GM21360 (cell line): ENCODE measurements around the gene SERINC2.
"Not testable (repeated sequence)": the region's sequence is repeated elsewhere in the genome, so short reads cannot be mapped to it uniquely, and the experiment has no call there.

Experiments used
- ATAC-seq: cut with Tn5 transposase; IDR thresholded peaks from one replicate; pipeline ENCODE4 v1.9.1; 2021; ENCODE audit warnings: mild to moderate bottlenecking, moderate library complexity; ENCODE audit not compliant: unreplicated experiment

The SERINC2 gene

DNA sequence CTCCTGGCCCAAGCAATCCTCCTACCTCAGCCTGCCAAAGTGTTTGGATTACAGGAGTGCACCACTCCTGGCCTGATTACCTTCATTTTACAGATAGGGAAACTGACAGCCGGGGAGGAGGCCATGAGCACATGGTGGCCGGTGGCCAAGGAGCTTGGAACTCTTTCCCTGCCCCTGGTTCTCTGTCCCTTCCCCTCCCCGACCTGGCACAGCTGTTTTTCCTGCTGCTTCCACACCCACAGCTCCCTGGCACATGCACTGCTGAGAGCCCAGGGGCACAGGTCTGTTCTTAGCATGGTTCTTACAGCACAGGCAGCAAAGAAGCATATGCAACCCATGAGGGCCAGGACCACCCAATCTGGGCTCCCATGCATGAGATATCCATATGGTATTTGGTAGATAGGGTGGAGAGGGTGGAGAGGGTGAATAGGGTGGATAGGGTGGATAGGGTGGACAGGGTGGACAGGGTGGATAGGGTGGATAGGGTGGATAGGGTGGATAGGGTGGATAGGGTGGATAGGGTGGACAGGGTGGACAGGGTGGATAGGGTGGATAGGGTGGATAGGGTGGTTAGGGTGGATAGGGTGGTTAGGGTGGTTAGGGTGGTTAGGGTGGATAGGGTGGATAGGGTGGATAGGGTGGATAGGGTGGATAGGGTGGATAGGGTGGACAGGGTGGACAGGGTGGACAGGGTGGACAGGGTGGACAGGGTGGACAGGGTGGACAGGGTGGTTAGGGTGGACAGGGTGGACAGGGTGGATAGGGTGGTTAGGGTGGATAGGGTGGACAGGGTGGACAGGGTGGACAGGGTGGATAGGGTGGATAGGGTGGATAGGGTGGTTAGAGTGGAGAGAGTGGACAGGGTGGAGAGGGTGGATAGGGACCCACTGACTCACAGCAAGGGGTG lies 18.6 kb downstream of the SERINC2 start:
- ATAC-seq = not testable (repeated sequence)

DNA sequence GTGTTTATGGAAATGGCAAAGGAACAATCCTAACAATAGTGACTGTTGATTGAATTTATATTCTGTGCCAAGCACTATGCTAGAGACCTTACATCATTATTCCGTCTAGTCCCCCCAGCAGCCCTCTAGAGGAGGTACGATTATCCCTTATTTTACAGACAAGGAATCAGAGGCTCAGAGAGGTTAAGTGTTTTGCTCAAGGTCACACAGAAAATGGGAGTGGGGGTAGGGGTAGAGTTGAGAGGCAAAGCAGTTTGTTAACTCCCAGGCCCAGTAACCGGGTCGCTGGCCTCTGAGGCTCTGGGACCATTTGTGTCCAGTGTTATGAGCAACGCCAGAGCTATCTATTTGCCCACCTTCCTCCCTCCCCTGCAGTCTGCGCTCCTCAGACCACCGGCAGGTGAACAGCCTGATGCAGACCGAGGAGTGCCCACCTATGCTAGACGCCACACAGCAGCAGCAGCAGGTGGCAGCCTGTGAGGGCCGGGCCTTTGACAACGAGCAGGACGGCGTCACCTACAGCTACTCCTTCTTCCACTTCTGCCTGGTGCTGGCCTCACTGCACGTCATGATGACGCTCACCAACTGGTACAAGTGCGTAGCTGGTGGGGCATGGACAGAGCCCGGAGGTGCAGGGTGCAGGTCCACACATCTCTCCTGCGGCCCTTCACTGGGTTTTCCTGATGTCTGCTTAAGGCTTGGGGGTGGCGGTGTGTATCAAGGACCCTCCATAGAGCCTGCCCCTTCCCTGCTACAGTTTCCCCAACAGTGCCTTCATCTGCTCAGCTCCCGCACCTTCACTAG lies 19.8 kb downstream of the SERINC2 start:
- no peak for ATAC-seq

DNA sequence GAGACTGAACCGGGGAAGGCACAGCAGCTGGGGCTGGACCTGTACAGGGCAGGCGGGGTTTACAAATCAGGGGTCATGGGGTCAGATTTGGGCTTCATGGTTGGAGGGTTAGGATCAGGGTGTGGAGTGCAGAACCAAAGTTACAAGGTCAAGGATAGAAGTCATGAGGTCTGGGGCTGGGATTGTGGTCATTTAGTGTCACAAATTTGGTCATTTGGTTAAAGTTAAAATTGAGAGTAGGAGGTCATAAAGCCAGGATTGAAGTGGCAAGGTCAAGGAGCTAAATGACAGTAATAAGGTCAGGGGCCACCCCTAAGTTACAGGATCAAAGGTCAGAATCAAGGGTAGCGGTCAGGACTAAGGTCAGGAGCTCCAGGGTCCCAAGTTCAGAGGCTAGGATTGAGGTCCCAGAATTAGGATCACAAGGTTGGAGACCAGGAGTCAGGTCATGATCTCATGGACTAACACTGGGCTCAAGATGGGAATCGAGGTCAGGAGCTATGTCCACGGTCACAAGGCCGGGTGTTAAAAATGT lies 20.4 kb downstream of the SERINC2 start:
- no peak for ATAC-seq

- no peak for ATAC-seq
Observed at GRCh38 chr1:31434101-31434871, 21.3 kb downstream of the SERINC2 start.

GRCh38 chr1:31434979-31435378 lies 22.0 kb downstream of the SERINC2 start:
- ATAC-seq = no peak

DNA sequence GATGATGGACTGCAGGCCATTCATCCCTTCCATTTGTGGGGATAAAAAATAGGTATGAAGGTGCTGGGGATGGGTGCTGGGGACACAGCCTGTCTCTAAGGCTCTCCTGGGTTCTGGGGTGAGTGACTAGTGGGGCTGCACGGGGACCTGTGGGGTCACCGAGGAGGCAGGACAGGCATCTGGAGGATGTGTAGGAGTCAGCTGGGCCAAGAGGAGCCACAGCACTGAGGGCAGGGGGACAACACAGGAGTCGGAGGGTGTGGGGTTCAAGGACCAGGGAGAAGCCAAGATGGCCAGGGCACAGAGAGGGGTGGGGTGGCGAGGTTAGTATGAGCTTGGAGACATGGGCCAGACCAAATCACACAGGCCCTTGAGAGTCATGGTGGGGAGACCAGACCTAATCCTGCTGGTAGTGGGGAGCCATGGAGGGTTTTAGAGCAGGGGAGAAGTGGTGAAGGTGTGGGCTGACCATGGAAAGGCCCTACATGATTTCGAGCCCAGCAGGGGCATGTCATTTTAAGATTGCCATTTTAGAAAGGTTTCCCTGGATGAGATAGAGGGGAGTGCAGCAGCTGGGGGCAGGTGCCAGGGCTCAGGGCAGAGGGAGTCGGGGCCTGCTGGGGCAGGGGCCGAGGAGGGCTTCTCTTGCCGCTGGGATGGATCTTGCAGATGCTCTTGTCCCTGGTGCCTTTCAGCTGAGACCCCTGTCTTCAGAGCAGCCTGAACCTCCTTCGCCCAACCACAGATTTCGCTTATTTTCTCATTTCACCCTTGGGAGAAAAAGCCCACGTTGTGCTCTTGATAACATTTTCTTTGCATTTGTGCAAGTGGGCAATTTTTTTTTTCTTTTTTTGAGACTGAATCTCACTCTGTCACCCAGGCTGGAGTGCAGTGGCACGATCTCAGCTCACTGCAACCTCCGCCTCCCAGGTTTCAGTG lies 22.7 kb downstream of the SERINC2 start:
- no peak for ATAC-seq

DNA sequence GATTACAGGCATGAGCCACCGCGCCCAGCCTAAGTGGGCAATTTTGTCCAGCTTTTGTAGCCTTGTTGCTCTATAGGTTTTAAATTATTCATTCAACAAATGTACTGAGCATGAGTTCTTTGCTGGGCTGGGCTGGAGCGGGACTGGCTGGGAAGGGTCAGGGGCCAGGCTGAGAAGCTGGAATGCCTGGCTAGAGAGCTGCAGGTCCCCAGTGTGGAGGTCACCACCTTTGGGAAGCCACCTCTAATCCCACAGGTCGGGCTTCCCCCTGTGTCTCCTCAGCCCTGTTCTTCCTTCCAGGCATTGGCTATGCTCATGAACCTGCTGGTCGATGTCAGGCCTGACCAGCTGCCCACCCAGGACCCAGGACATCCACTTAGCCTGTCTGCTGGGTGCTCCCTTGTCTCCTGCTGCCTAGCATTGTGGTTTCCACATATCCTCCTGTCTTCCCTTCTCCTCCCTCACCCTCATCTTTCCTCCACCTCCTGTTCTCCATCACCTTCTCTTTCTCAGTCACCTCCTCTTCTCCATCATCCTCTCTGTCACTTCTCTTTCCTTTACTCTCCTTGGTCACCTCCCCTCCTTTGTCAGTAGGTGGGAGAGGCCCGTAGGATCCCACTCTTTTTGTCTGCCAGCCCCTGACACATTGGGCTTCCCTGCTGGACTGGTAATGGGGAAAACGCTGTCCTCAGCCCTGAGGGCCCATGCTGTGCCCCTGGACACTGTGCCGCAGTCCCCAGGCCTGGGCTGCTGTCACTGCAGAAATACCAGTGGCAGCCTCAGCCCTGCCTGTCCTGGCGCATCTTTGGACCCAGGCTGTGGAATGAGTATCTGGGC lies 23.8 kb downstream of the SERINC2 start:
- ATAC-seq = no peak

- ATAC-seq = no peak
Observed at GRCh38 chr1:31437433-31438037, 24.5 kb downstream of the SERINC2 start.

- no peak for ATAC-seq
Observed at GRCh38 chr1:31439276-31439675, 26.3 kb downstream of the SERINC2 start.

GRCh38 chr1:31441073-31441472 lies 28.1 kb downstream of the SERINC2 start:
- no peak for ATAC-seq

DNA sequence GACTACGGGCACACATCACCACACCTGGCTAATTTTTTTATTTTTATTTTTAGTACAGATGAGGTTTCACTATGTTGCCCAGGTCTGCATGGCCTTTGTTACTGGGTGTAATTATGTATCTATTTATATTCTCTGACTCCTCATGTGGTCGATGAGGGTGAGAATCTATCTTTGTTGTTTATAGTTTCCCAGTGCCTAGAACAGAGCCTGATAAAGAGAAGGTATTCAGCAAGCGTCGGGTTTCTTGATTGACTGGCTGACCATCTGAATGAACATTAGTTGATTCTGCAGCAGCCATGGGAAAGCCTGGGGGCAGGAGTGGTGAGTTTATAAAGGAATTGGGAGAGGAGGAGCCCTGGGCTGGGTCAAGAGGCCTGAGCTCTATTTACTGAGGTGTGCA lies 28.5 kb downstream of the SERINC2 start:
- ATAC-seq = no peak

- ATAC-seq = no peak
Observed at GRCh38 chr1:31441970-31442647, 29.1 kb downstream of the SERINC2 start.

- no peak for ATAC-seq
Observed at GRCh38 chr1:31442648-31442994, 29.6 kb downstream of the SERINC2 start.

- ATAC-seq = no peak
Observed at GRCh38 chr1:31443673-31444072, 30.7 kb downstream of the SERINC2 start.

DNA sequence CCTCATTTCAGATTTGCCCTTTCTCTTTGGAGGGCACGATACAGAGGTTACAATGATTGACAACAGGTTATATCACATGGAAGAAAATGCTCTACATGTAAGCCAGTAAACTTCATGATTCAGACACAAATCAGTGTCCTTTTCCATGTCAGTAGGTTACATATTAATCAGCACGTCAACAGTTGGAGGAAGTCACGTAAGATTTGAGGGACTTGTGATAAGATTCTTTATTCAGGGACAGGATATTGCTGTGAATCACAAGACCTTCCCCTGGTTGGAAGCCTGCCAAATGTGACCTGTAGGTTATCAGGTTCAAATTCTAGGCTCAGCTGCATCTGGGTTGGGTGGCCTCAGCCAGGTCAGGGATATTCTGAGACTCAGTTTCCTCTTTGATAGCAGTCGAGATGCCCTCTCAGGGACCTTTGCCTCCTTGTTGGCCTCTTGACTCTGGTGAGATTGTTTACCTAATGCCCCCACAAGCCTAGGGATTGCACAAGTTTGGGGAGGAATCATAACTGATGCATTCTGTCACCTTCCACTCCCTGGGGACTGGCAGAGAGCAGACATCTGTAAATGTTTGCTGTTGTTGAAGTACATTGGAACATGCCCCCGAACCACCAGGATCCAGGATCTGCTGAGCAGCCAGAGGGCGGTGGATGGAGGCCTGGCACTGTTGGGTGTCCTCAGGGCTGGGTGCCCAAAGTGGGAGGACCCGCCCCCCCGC lies 31.9 kb downstream of the SERINC2 start:
- ATAC-seq = no peak

- ATAC-seq = no peak
Observed at GRCh38 chr1:31445951-31446350, 32.9 kb downstream of the SERINC2 start.

DNA sequence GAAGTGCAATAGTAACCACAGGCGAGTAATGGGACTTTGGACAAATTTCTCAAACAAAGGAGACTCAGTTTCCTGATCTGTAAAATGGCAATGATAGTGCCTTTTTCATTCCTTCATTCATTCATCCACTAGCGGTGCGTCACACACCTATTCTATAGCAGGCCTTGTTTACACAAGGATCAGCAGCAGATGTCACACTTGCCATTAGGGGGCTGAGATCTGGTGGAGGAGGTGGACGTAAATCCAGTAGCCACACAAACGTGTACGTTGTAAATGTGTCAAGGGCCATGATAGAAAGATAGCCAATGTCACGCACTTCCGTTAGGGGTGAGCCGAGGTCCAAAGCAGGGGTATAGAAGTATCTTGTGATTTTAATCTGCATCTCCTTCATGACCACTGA lies 34.2 kb downstream of the SERINC2 start:
- ATAC-seq = no peak
